Osteocyte (in vitro differentiated cells): ENCODE data around the gene MAEA. TPM values are rescaled to one million over a fixed set of nuclear protein-coding genes. Genes with fewer than 3 reads are reported as not detected.
"Not testable (repeated sequence)": the region's sequence is repeated elsewhere in the genome, so short reads cannot be mapped to it uniquely, and the experiment has no call there.

Source experiments
- DNase-seq: peaks from one replicate; pipeline ENCODE4 v3.0.0; 2021; ENCODE audit warnings: mixed read lengths; ENCODE audit not compliant: unreplicated experiment; ENCODE audit errors: extremely low spot score
- H3K27ac Mint-ChIP-seq: one replicate; pipeline ENCODE4 v1.8.0; 2021; ENCODE audit warnings: mild to moderate bottlenecking, mixed read lengths; ENCODE audit not compliant: unreplicated experiment
- H3K27me3 Mint-ChIP-seq: one replicate; pipeline ENCODE4 v1.8.0; 2021; ENCODE audit warnings: mixed read lengths; ENCODE audit not compliant: unreplicated experiment
- H3K36me3 Mint-ChIP-seq: one replicate; pipeline ENCODE4 v1.8.0; 2021; ENCODE audit warnings: mixed read lengths; ENCODE audit not compliant: unreplicated experiment
- H3K4me1 Mint-ChIP-seq: one replicate; pipeline ENCODE4 v1.8.0; 2021; ENCODE audit warnings: mixed read lengths; ENCODE audit not compliant: unreplicated experiment
- H3K4me3 Mint-ChIP-seq: one replicate; pipeline ENCODE4 v1.8.0; 2021; ENCODE audit warnings: mild to moderate bottlenecking, moderate library complexity, mixed read lengths; ENCODE audit not compliant: unreplicated experiment
- H3K9me3 Mint-ChIP-seq: one replicate; pipeline ENCODE4 v1.8.0; 2021; ENCODE audit warnings: mixed read lengths; ENCODE audit not compliant: unreplicated experiment
- CTCF ChIP-seq: fragments of 200-600 bp; sonication (generic); IDR thresholded peaks from 2 replicates; pipeline ENCODE4 v1.5.0; 2021; ENCODE audit warnings: antibody characterized with exemption, mild to moderate bottlenecking, moderate library complexity
- total RNA-seq: library from RNA; stranded (reverse); gene quantifications from 2 replicates; pipeline ENCODE4 v1.2.1, GENCODE V29; 2021

MAEA gene
- total RNA-seq, 1 donor from 2014 or later: 62.9 TPM

GRCh38 chr4:1334579-1334895 lies 44.8 kb downstream of the MAEA start:
- DNase-seq: no peak
- Mint-ChIP-seq H3K36me3 (peaks cover 43% of the 10 kb centered on the region), H3K9me3 (no peaks in the 10 kb centered on the region), H3K4me1 (no peaks in the 10 kb centered on the region), H3K27ac (no peak overlapping the region), H3K4me3 (no peak overlapping the region), H3K27me3 (no peaks in the 10 kb centered on the region)
- no peak for TF ChIP-seq CTCF

- not testable (repeated sequence) for H3K4me1 Mint-ChIP-seq, H3K9me3 Mint-ChIP-seq, H3K4me3 Mint-ChIP-seq, H3K27ac Mint-ChIP-seq, DNase-seq, H3K27me3 Mint-ChIP-seq
- peaks cover 47% of the 10 kb centered on the region for H3K36me3 Mint-ChIP-seq
These were observed 45.6 kb downstream of the MAEA start for GRCh38 chr4:1335193-1335883.

GRCh38 chr4:1336088-1336491 lies 46.4 kb downstream of the MAEA start:
- Mint-ChIP-seq H3K36me3 (peaks cover 51% of the 10 kb centered on the region), H3K27ac (no peak overlapping the region), H3K9me3 (no peaks in the 10 kb centered on the region), H3K27me3 (no peaks in the 10 kb centered on the region), H3K4me3 (no peak overlapping the region), H3K4me1 (no peaks in the 10 kb centered on the region)
- no peak for DNase-seq
- no peak for TF ChIP-seq CTCF

- no peak for DNase-seq
- TF ChIP-seq CTCF: no peak
- no peak overlapping the region for H3K4me3 Mint-ChIP-seq
These were observed 47.7 kb downstream of the MAEA start for GRCh38 chr4:1337376-1337831.

GRCh38 chr4:1337951-1338751 lies 48.5 kb downstream of the MAEA start:
- Mint-ChIP-seq H3K36me3 (peaks cover 53% of the 10 kb centered on the region), H3K27me3 (no peaks in the 10 kb centered on the region), H3K27ac (peak overlapping the region; percentile 27), H3K9me3 (no peaks in the 10 kb centered on the region), H3K4me1 (peaks cover 5% of the 10 kb centered on the region), H3K4me3 (no peak overlapping the region)
- no peak for TF ChIP-seq CTCF
- DNase-seq: no peak

More at GRCh38 chr4:1337376-1337831, 47.7 kb downstream of the MAEA start:
- H3K27me3 Mint-ChIP-seq: no peaks in the 10 kb centered on the region
- H3K27ac Mint-ChIP-seq: peak overlapping the region; percentile 27
- H3K36me3 Mint-ChIP-seq: peaks cover 51% of the 10 kb centered on the region
- H3K9me3 Mint-ChIP-seq: no peaks in the 10 kb centered on the region
- H3K4me1 Mint-ChIP-seq: peaks cover 5% of the 10 kb centered on the region
